Astrocyte of the cerebellum (primary cell): ENCODE results near the gene HS3ST3B1.

Source experiments
- DNase-seq: peaks from one replicate; pipeline ENCODE4 v3.0.0-alpha.2; 2011; ENCODE audit warnings: low read depth
- H3K4me3 ChIP-seq: 2 replicates; pipeline ENCODE4 v1.5.1; 2011; ENCODE audit warnings: mild to moderate bottlenecking, low read depth, low read length, moderate library complexity
- CTCF ChIP-seq: IDR thresholded peaks from 2 replicates; pipeline ENCODE4 v1.5.1; 2012; ENCODE audit warnings: low read length, low read depth, moderate library complexity, mild to moderate bottlenecking; ENCODE audit errors: missing control alignments
- in situ Hi-C: cut with HindIII; loops from 2 replicates; pipeline ENCODE4 v1.10.0; 2017; ENCODE audit warnings: low sequenced_read_pairs

The HS3ST3B1 gene

GRCh38 chr17:14318918-14319205 lies 18.0 kb downstream of the HS3ST3B1 start:
- DNase-seq, result no peak
- H3K4me3 ChIP-seq, result no peak overlapping the region
- in situ Hi-C loops, result loop anchor here (5.0 kb wide), 1 partner anchor 88 kb away; no protein-coding TSS in a partner anchor
- TF ChIP-seq CTCF, result no peak

GRCh38 chr17:14320098-14320497 lies 19.2 kb downstream of the HS3ST3B1 start:
- no peak for TF ChIP-seq CTCF
- in situ Hi-C loops, result no loop called here

GRCh38 chr17:14320734-14321475 lies 20.0 kb downstream of the HS3ST3B1 start:
- DNase-seq, result no peak
- in situ Hi-C loops, result no loop called here
- TF ChIP-seq CTCF, result no peak
- H3K4me3 ChIP-seq, result no peak overlapping the region

More at GRCh38 chr17:14320098-14320497, 19.2 kb downstream of the HS3ST3B1 start:
- no peak overlapping the region for H3K4me3 ChIP-seq
- DNase-seq, result no peak

- TF ChIP-seq CTCF, result no peak
- in situ Hi-C loops, result no loop called here
- no peak overlapping the region for H3K4me3 ChIP-seq
- DNase-seq, result peak; percentile 68
Observed at GRCh38 chr17:14321476-14321949, 20.6 kb downstream of the HS3ST3B1 start.

GRCh38 chr17:14321980-14322776 lies 21.3 kb downstream of the HS3ST3B1 start:
- in situ Hi-C loops, result no loop called here
- TF ChIP-seq CTCF, result no peak
- no peak for DNase-seq
- H3K4me3 ChIP-seq, result no peak overlapping the region

- in situ Hi-C loops, result no loop called here
- no peak overlapping the region for H3K4me3 ChIP-seq
- no peak for TF ChIP-seq CTCF
- DNase-seq, result no peak
Observed at GRCh38 chr17:14323522-14323981, 22.7 kb downstream of the HS3ST3B1 start.
